Epithelial cell of esophagus (primary cell): ENCODE measurements around the gene TBL3.
A peak's percentile ranks its signal among the peaks of the same experiment; 100 is the strongest.

Source experiments
- DNase-seq: peaks from one replicate; pipeline ENCODE4 v3.0.0; 2010; ENCODE audit warnings: low read depth
- H3K4me3 ChIP-seq: 2 replicates; pipeline ENCODE4 v1.5.1; 2011; ENCODE audit warnings: mild to moderate bottlenecking, low read length, control low read depth
- CTCF ChIP-seq: IDR thresholded peaks from 2 replicates; pipeline ENCODE4 v1.5.1; 2011; ENCODE audit warnings: low read depth, mild to moderate bottlenecking, low read length, control low read depth, inconsistent platforms; ENCODE audit not compliant: insufficient read depth; ENCODE audit errors: missing control alignments

The TBL3 gene

GRCh38 chr16:2005646-2006045 is 33.8 kb downstream of the TBL3 start:
- no peak for DNase-seq
- no peak for TF ChIP-seq CTCF
- no peak overlapping the region for H3K4me3 ChIP-seq

GRCh38 chr16:2006317-2006716 is 34.5 kb downstream of the TBL3 start:
- TF ChIP-seq CTCF: no peak
- no peak overlapping the region for H3K4me3 ChIP-seq
- DNase-seq: no peak

GRCh38 chr16:2007081-2007836 is 35.4 kb downstream of the TBL3 start:
- peak overlapping the region; percentile 85 for H3K4me3 ChIP-seq
- no peak for DNase-seq
- TF ChIP-seq CTCF: no peak

- DNase-seq: peak; percentile 96
- H3K4me3 ChIP-seq: peak overlapping the region; percentile 85
- no peak for TF ChIP-seq CTCF
Observed at GRCh38 chr16:2008009-2008526, 36.2 kb downstream of the TBL3 start.

GRCh38 chr16:2008631-2009163 is 36.8 kb downstream of the TBL3 start:
- peak; percentile 59 for DNase-seq
- peak overlapping the region; percentile 85 for H3K4me3 ChIP-seq
- no peak for TF ChIP-seq CTCF

GRCh38 chr16:2009164-2009711 is 37.4 kb downstream of the TBL3 start:
- peak overlapping the region; percentile 85 for H3K4me3 ChIP-seq
- no peak for TF ChIP-seq CTCF
- no peak for DNase-seq
